H9 (cell line): ENCODE measurements around the gene LRP8. TPM values are rescaled to one million over a fixed set of nuclear protein-coding genes. Genes with fewer than 3 reads are reported as not detected.

Experiments used
- DNase-seq: peaks from one replicate; pipeline ENCODE4 v3.0.0-alpha.2; 2017
- H2AFZ ChIP-seq: one replicate; pipeline ENCODE4 v1.6.1; 2013; ENCODE audit warnings: mild to moderate bottlenecking, low read length, control low read depth, moderate library complexity
- H2AK5ac ChIP-seq: 2 replicates; pipeline ENCODE4 v1.6.1; 2013; ENCODE audit warnings: low read length, control low read depth, mixed read lengths; ENCODE audit not compliant: insufficient read length
- H2BK120ac ChIP-seq: one replicate; pipeline ENCODE4 v1.6.1; 2013; ENCODE audit warnings: low read depth, mild to moderate bottlenecking, low read length, control low read depth, inconsistent platforms; ENCODE audit not compliant: poor library complexity, severe bottlenecking
- H2BK12ac ChIP-seq: 2 replicates; pipeline ENCODE4 v1.6.1; 2013; ENCODE audit warnings: low read length, control low read depth, mixed read lengths, low read depth; ENCODE audit not compliant: insufficient read length
- H2BK15ac ChIP-seq: 2 replicates; pipeline ENCODE4 v1.6.1; 2013; ENCODE audit warnings: low read depth, low read length, control low read depth
- H2BK20ac ChIP-seq: one replicate; pipeline ENCODE4 v1.6.1; 2013; ENCODE audit warnings: low read depth, mild to moderate bottlenecking, low read length, control low read depth, inconsistent platforms; ENCODE audit not compliant: poor library complexity, severe bottlenecking
- H2BK5ac ChIP-seq: 2 replicates; pipeline ENCODE4 v1.6.1; 2013; ENCODE audit warnings: low read length, control low read depth, mixed read lengths; ENCODE audit not compliant: insufficient read length
- H3K14ac ChIP-seq: 2 replicates; pipeline ENCODE4 v1.6.1; 2013; ENCODE audit warnings: low read length, control low read depth; ENCODE audit not compliant: insufficient read depth
- H3K18ac ChIP-seq: 2 replicates; pipeline ENCODE4 v1.6.1; 2013; ENCODE audit warnings: low read depth, mild to moderate bottlenecking, mixed read lengths, low read length, control low read depth; ENCODE audit not compliant: insufficient read length
- H3K23ac ChIP-seq: 2 replicates; pipeline ENCODE4 v1.6.1; 2013; ENCODE audit warnings: low read length, control low read depth, mixed read lengths, low read depth; ENCODE audit not compliant: insufficient read length
- H3K23me2 ChIP-seq: 2 replicates; pipeline ENCODE4 v1.6.1; 2013; ENCODE audit warnings: low read depth, mild to moderate bottlenecking, mixed read lengths, low read length, control low read depth; ENCODE audit not compliant: insufficient read length, poor library complexity, severe bottlenecking
- H3K27ac ChIP-seq: 2 replicates; pipeline ENCODE4 v1.5.1; 2013; ENCODE audit warnings: low read length, control low read depth, mixed read lengths, low read depth; ENCODE audit not compliant: insufficient read length
- H3K27me3 ChIP-seq: 2 replicates; pipeline ENCODE4 v1.6.1; 2013; ENCODE audit warnings: low read length, control low read depth, inconsistent platforms; ENCODE audit not compliant: insufficient read depth
- H3K4ac ChIP-seq: 2 replicates; pipeline ENCODE4 v1.6.1; 2013; ENCODE audit warnings: low read depth, mild to moderate bottlenecking, control low read depth, inconsistent platforms, low read length, moderate library complexity
- H3K4me1 ChIP-seq: 2 replicates; pipeline ENCODE4 v1.6.1; 2013; ENCODE audit warnings: low read length, control low read depth, inconsistent platforms; ENCODE audit not compliant: insufficient read depth
- H3K4me2 ChIP-seq: 2 replicates; pipeline ENCODE4 v1.6.1; 2013; ENCODE audit warnings: low read length, control low read depth, mixed read lengths; ENCODE audit not compliant: insufficient read length, insufficient read depth
- H3K56ac ChIP-seq: 2 replicates; pipeline ENCODE4 v1.6.1; 2013; ENCODE audit warnings: low read depth, mild to moderate bottlenecking, mixed read lengths, low read length, control low read depth; ENCODE audit not compliant: insufficient read length
- H3K79me1 ChIP-seq: 2 replicates; pipeline ENCODE4 v1.6.1; 2013; ENCODE audit warnings: low read depth, mild to moderate bottlenecking, moderate library complexity, low read length, control low read depth, inconsistent platforms; ENCODE audit not compliant: insufficient read depth, poor library complexity, severe bottlenecking
- H3K79me2 ChIP-seq: 2 replicates; pipeline ENCODE4 v1.6.1; 2013; ENCODE audit warnings: low read length, control low read depth, inconsistent platforms; ENCODE audit not compliant: insufficient read depth
- H3K9ac ChIP-seq: 2 replicates; pipeline ENCODE4 v1.6.1; 2013; ENCODE audit warnings: low read length, control low read depth, mixed read lengths; ENCODE audit not compliant: insufficient read length; ENCODE audit errors: extremely low read depth
- H3K9me3 ChIP-seq: one replicate; pipeline ENCODE4 v1.6.1; 2013; ENCODE audit warnings: low read depth, low read length, inconsistent platforms; ENCODE audit not compliant: control insufficient read depth
- H3T11ph ChIP-seq: one replicate; pipeline ENCODE4 v1.6.1; 2013; ENCODE audit warnings: mild to moderate bottlenecking, low read length, control low read depth, inconsistent platforms
- H4K20me1 ChIP-seq: one replicate; pipeline ENCODE4 v1.6.1; 2013; ENCODE audit not compliant: control insufficient read depth, insufficient read length, insufficient read depth
- H4K5ac ChIP-seq: 2 replicates; pipeline ENCODE4 v1.6.1; 2013; ENCODE audit warnings: low read depth, mild to moderate bottlenecking, mixed read lengths, low read length, control low read depth; ENCODE audit not compliant: insufficient read length
- H4K8ac ChIP-seq: replicated peaks from 2 replicates; pipeline ENCODE4 v1.6.1; 2013; ENCODE audit warnings: low read length, control low read depth, mixed read lengths, low read depth; ENCODE audit not compliant: insufficient read length
- H4K91ac ChIP-seq: 2 replicates; pipeline ENCODE4 v1.6.1; 2013; ENCODE audit warnings: low read depth, mild to moderate bottlenecking, moderate library complexity, mixed read lengths, low read length, control low read depth; ENCODE audit not compliant: insufficient read length
- H3K27ac Mint-ChIP-seq, 3 experiments: 2 replicates in 2 of 3; 3 replicates in 1 of 3; pipeline ENCODE4 v1.8.0; 2020 to 2021; ENCODE audit warnings: mixed read lengths in 3 of 3, mild to moderate bottlenecking in 1 of 3, moderate library complexity in 1 of 3
- H3K27me3 Mint-ChIP-seq: 2 replicates; pipeline ENCODE4 v1.8.0; 2021; ENCODE audit warnings: low read depth, mild to moderate bottlenecking, moderate library complexity, mixed read lengths
- H3K36me3 Mint-ChIP-seq, 3 experiments: 2 replicates in 2 of 3; 3 replicates in 1 of 3; pipeline ENCODE4 v1.8.0; 2020 to 2021; ENCODE audit warnings: low read depth in 3 of 3, mixed read lengths in 3 of 3; ENCODE audit not compliant: insufficient read depth in 1 of 3
- H3K4me1 Mint-ChIP-seq, 2 experiments: 2 replicates each; pipeline ENCODE4 v1.8.0; 2020; ENCODE audit warnings: mixed read lengths in 2 of 2
- H3K4me3 Mint-ChIP-seq, 2 experiments: 2 replicates in 1 of 2; 3 replicates in 1 of 2; pipeline ENCODE4 v1.8.0; 2020 to 2021; ENCODE audit warnings: mild to moderate bottlenecking in 2 of 2, mixed read lengths in 2 of 2, moderate library complexity in 1 of 2
- H3K9me3 Mint-ChIP-seq, 2 experiments: 2 replicates in 1 of 2; 3 replicates in 1 of 2; pipeline ENCODE4 v1.8.0; 2020; ENCODE audit warnings: mild to moderate bottlenecking in 2 of 2, mixed read lengths in 2 of 2, moderate library complexity in 1 of 2
- WGBS: extraction: QIAGEN DNeasy Blood & Tissue Kit; methylation state at CpG from one replicate; pipeline ENCODE4 v1.1.7; 2013; ENCODE audit warnings: missing lambda C conversion rate, low lambda C conversion rate, mixed read lengths; ENCODE audit not compliant: insufficient read length; ENCODE audit errors: extremely low coverage; 5-methylcytosine and 5-hydroxymethylcytosine counted together
- total RNA-seq: library from RNA; stranded (reverse); gene quantifications from 2 replicates; pipeline ENCODE4 v1.2.1, GENCODE V29; 2021
- TF ChIP-seq, protein P1 (sequence below): fragments of 200-600 bp; sonication (generic); conservative IDR thresholded peaks from 3 replicates; pipeline ENCODE4 v1.8.0; 2021; ENCODE audit warnings: antibody characterized with exemption, mild to moderate bottlenecking

LRP8 gene
- total RNA-seq, 1 experiment from 2014 or later: 78.6 TPM

- Histone ChIP-seq H3K4me2 (no peak overlapping the region), H3T11ph (no peak overlapping the region), H4K5ac (no peak overlapping the region), H2BK12ac (no peak overlapping the region), H2BK20ac (no peak overlapping the region), H3K56ac (no peak overlapping the region), H2BK5ac (no peak overlapping the region), H3K27ac (no peak overlapping the region), H2BK120ac (no peak overlapping the region), H3K14ac (no peak overlapping the region), H2BK15ac (no peak overlapping the region), H2AFZ (no peak overlapping the region), H3K9ac (no peak overlapping the region), H3K79me2 (peaks cover 2% of the 10 kb centered on the region; the same call in 1 of the 2 replicates), H4K20me1 (no peaks in the 10 kb centered on the region), H4K8ac (no peak overlapping the region), H3K23ac (no peak overlapping the region), H3K18ac (no peak overlapping the region), H2AK5ac (no peak overlapping the region), H3K27me3 (no peaks in the 10 kb centered on the region), H3K79me1 (no peaks in the 10 kb centered on the region), H4K91ac (no peak overlapping the region), H3K4ac (no peak overlapping the region), H3K23me2 (no peaks in the 10 kb centered on the region), H3K9me3 (no peaks in the 10 kb centered on the region), H3K4me1 (no peaks in the 10 kb centered on the region)
- H3K27me3 Mint-ChIP-seq: no peaks in the 10 kb centered on the region
- no peak overlapping the region for H3K4me3 Mint-ChIP-seq
- H3K36me3 Mint-ChIP-seq: peaks cover 2 to 13% (median 5%) of the 10 kb centered on the region in 3 experiments; a peak in 5 of 7 replicates
- H3K4me1 Mint-ChIP-seq: peaks cover 13 to 32% of the 10 kb centered on the region in 2 experiments
- no peaks in the 10 kb centered on the region for H3K9me3 Mint-ChIP-seq
- WGBS: no CpG with 5 or more reads among the region's 17 CpGs
- peak overlapping the region in 1 of 3 experiments; percentile 53; a peak in 1 of 7 replicates for H3K27ac Mint-ChIP-seq
- no peak for DNase-seq
- TF ChIP-seq, protein P1, sequence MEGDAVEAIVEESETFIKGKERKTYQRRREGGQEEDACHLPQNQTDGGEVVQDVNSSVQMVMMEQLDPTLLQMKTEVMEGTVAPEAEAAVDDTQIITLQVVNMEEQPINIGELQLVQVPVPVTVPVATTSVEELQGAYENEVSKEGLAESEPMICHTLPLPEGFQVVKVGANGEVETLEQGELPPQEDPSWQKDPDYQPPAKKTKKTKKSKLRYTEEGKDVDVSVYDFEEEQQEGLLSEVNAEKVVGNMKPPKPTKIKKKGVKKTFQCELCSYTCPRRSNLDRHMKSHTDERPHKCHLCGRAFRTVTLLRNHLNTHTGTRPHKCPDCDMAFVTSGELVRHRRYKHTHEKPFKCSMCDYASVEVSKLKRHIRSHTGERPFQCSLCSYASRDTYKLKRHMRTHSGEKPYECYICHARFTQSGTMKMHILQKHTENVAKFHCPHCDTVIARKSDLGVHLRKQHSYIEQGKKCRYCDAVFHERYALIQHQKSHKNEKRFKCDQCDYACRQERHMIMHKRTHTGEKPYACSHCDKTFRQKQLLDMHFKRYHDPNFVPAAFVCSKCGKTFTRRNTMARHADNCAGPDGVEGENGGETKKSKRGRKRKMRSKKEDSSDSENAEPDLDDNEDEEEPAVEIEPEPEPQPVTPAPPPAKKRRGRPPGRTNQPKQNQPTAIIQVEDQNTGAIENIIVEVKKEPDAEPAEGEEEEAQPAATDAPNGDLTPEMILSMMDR: no peak
These were observed 30.7 kb downstream of the LRP8 start for GRCh38 chr1:53297195-53297594.
